Measurements from ENCODE around the gene CDK5R1.

- no peak for TF ChIP-seq EZH2 (IDR thresholded peaks at IDR 0.05; ENCODE audit: borderline replicate concordance, insufficient read depth, low read depth, low read length, poor library complexity, severe bottlenecking)
- TF ChIP-seq CTCF (IDR thresholded peaks at IDR 0.05) = no peak
Observed at GRCh38 chr17:32492264-32492589, 5.4 kb downstream of the CDK5R1 start.
